ENCODE data around the gene COX4I1. TPM values are rescaled to one million over a fixed set of nuclear protein-coding genes. Genes with fewer than 3 reads are reported as not detected.

COX4I1 gene
- total and polyA plus RNA-seq, 10 of the 15 experiments (the other 5 are each of a cell fraction or from before 2014, with no cell fraction given): 480 to 1,889 (median 872) TPM

- Histone ChIP-seq H3K4me3 (no peak overlapping the region), H3K4me1 (ENCODE audit: control insufficient read depth, insufficient read depth, low read length) (no peaks in the 10 kb centered on the region; the same call in 1 of the 2 replicates), H3K9me3 (replicated peaks; ENCODE audit: control insufficient read depth, insufficient read depth, low read length) (no peaks in the 10 kb centered on the region), H3K9ac (ENCODE audit: control insufficient read depth, insufficient read depth, low read length) (no peak overlapping the region), H3K79me2 (ENCODE audit: control insufficient read depth, insufficient read depth, low read length) (no peaks in the 10 kb centered on the region), H3K27ac (ENCODE audit: control insufficient read depth, insufficient read depth) (no peak overlapping the region), H3K4me2 (ENCODE audit: control insufficient read depth, insufficient read depth) (no peak overlapping the region), H3K36me3 (ENCODE audit: control insufficient read depth in 2 of 2, insufficient read depth in 2 of 2, low read length in 1 of 2) (peaks cover 20 to 30% of the 10 kb centered on the region in 2 experiments), H4K20me1 (ENCODE audit: control insufficient read depth, insufficient read depth) (no peaks in the 10 kb centered on the region), H2AFZ (ENCODE audit: control insufficient read depth, low read depth, low read length) (no peak overlapping the region), H3K27me3 (replicated peaks in 1 of 2; ENCODE audit: control insufficient read depth in 2 of 2, insufficient read depth in 2 of 2, low read length in 1 of 2) (no peaks in the 10 kb centered on the region)
- intact Hi-C loops (cut with micrococcal nuclease; ENCODE audit: unreplicated experiment) (no loop called here), in situ Hi-C loops (cut with MboI) (no loop called here)
- FAIRE-seq (no peak), ATAC-seq (no peak), DNase-seq (ENCODE audit: low read depth, low spot score) (no peak)
- WGBS (ENCODE audit: insufficient coverage, insufficient replicate concordance, low lambda C conversion rate, missing lambda C conversion rate): 98% methylated on average over 2 of the region's 2 CpGs
- no TSS peak for BruUV-seq (replicated peaks)
- POLR2A ChIA-PET: no interaction called here
- CTCF ChIA-PET: interaction anchor here (1.2 kb wide), 1 partner anchor 127 kb away, joined by 3 read pairs; no protein-coding TSS in a partner anchor
- TF ChIP-seq ZBTB33 (IDR thresholded peaks at IDR 0.05) (no peak), CBX3 (IDR thresholded peaks at IDR 0.05; ENCODE audit: borderline replicate concordance, low read depth) (no peak), USF1 (IDR thresholded peaks at IDR 0.05; ENCODE audit: borderline replicate concordance, extremely low read length, insufficient read depth, low read depth, low read length) (no peak), MYC (IDR thresholded peaks at IDR 0.05; ENCODE audit: insufficient read depth, insufficient read length, insufficient replicate concordance, low read length, severe bottlenecking) (no peak), SUZ12 (IDR thresholded peaks at IDR 0.05; ENCODE audit: unreplicated experiment) (no peak), NFYB (IDR thresholded peaks at IDR 0.05; ENCODE audit: insufficient read depth, low read depth, low read length) (no peak), NKRF (conservative IDR thresholded peaks at IDR 0.05) (no peak), GATAD2B (conservative IDR thresholded peaks at IDR 0.05; ENCODE audit: low read depth) (no peak)
- RAD21 ChIA-PET (ENCODE audit: unreplicated experiment): no interaction called here
- SMC1A ChIA-PET (ENCODE audit: uncharacterized antibody, unreplicated experiment): no interaction called here
Observed at GRCh38 chr16:85785927-85786326, 13.6 kb upstream of the COX4I1 start.

Measured in GM12878 (cell line).